IMR-90 (cell line): ENCODE data around the gene TCF12.

Experiments
- CTCF ChIP-seq: conservative IDR thresholded peaks from 2 replicates; pipeline ENCODE4 v1.5.1; 2012; ENCODE audit warnings: mild to moderate bottlenecking, low read depth, low read length, improper control_type of control experiment
- MXI1 ChIP-seq: IDR thresholded peaks from 2 replicates; pipeline ENCODE4 v1.6.1; 2012; ENCODE audit warnings: low read depth, mild to moderate bottlenecking, low read length, moderate library complexity, borderline replicate concordance

DNA sequence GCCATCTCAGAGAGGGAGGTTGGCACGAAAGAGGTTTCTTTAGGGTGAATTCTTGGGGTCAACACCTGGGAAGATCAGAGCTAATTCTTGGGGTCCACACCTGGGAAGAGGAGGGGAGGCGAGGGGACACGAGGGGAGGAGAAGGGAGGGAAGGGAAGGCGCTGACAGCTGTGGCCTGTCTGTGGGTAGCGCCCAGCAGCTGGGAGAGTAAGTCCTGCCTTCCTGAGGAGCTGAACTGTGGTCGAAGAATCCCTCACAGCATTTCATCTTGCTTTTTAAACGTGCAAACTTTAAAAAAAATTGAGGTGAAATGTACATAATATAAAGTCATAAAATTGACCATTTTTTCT is 394.7 kb downstream of the TCF12 start:
- no peak for TF ChIP-seq CTCF
- TF ChIP-seq MXI1, result no peak
